Osteoblast (primary cell): ENCODE results near the gene FHDC1. TPM values are rescaled to one million over a fixed set of nuclear protein-coding genes. Genes with fewer than 3 reads are reported as not detected.

Experiments used
- DNase-seq: peaks from one replicate; pipeline ENCODE4 v3.0.0; 2011; ENCODE audit warnings: low spot score, mixed read lengths; ENCODE audit not compliant: insufficient read length; ENCODE audit errors: missing footprints
- H2AFZ ChIP-seq: 2 replicates; pipeline ENCODE4 v1.6.0; 2011; ENCODE audit warnings: mild to moderate bottlenecking, low read length
- H3K27ac ChIP-seq: 2 replicates; pipeline ENCODE4 v1.5.1; 2011; ENCODE audit warnings: mild to moderate bottlenecking, low read depth, low read length, moderate library complexity
- H3K27me3 ChIP-seq: 2 replicates; pipeline ENCODE4 v1.6.0; 2012; ENCODE audit warnings: mild to moderate bottlenecking, control low read depth, inconsistent platforms, low read length, moderate library complexity; ENCODE audit not compliant: insufficient read depth
- H3K36me3 ChIP-seq: 2 replicates; pipeline ENCODE4 v1.5.1; 2011; ENCODE audit warnings: mild to moderate bottlenecking, low read length, control low read depth, moderate library complexity; ENCODE audit not compliant: insufficient read depth
- H3K4me1 ChIP-seq: 2 replicates; pipeline ENCODE4 v1.5.1; 2011; ENCODE audit warnings: mild to moderate bottlenecking, low read length, control low read depth, moderate library complexity; ENCODE audit not compliant: insufficient read depth
- H3K4me2 ChIP-seq: 2 replicates; pipeline ENCODE4 v1.6.0; 2011; ENCODE audit warnings: mild to moderate bottlenecking, low read length; ENCODE audit not compliant: insufficient read depth
- H3K4me3 ChIP-seq: fragments of 200-600 bp; sonication (generic); 3 replicates; pipeline ENCODE4 v1.5.1; 2012; ENCODE audit warnings: mild to moderate bottlenecking, low read length, inconsistent platforms; ENCODE audit not compliant: insufficient read depth
- H3K79me2 ChIP-seq: 2 replicates; pipeline ENCODE4 v1.6.0; 2012; ENCODE audit warnings: mild to moderate bottlenecking, low read length, control low read depth, inconsistent platforms; ENCODE audit not compliant: insufficient read depth
- H3K9me3 ChIP-seq: 2 replicates; pipeline ENCODE4 v1.5.1; 2011; ENCODE audit warnings: low read depth, low read length, control low read depth
- H4K20me1 ChIP-seq: 2 replicates; pipeline ENCODE4 v1.6.0; 2012; ENCODE audit warnings: mild to moderate bottlenecking, low read length, control low read depth; ENCODE audit not compliant: insufficient read depth
- CTCF ChIP-seq: IDR thresholded peaks from 2 replicates; pipeline ENCODE4 v1.5.1; 2011; ENCODE audit warnings: mild to moderate bottlenecking, low read depth, low read length, moderate library complexity; ENCODE audit errors: extremely low read depth
- total RNA-seq: library from RNA; depleted of rRNA; stranded (reverse); fragments of >200 nt; gene quantifications from 2 replicates; pipeline ENCODE4 v1.2.3, GENCODE V29; 2012

The FHDC1 gene
- total RNA-seq, 1 donor = 0.36 TPM

GRCh38 chr4:152946446-152946845 lies 10.3 kb downstream of the FHDC1 start:
- no peak overlapping the region for H2AFZ ChIP-seq
- no peak for DNase-seq
- no peak overlapping the region for H3K4me3 ChIP-seq
- no peak overlapping the region for H3K4me2 ChIP-seq
- H3K36me3 ChIP-seq = no peaks in the 10 kb centered on the region
- no peaks in the 10 kb centered on the region for H3K79me2 ChIP-seq
- H3K27me3 ChIP-seq = peaks cover 35% of the 10 kb centered on the region
- H3K9me3 ChIP-seq = no peaks in the 10 kb centered on the region
- no peak for TF ChIP-seq CTCF
- H3K4me1 ChIP-seq = no peaks in the 10 kb centered on the region
- H4K20me1 ChIP-seq = no peaks in the 10 kb centered on the region
- no peak overlapping the region for H3K27ac ChIP-seq

GRCh38 chr4:152947311-152947710 lies 11.2 kb downstream of the FHDC1 start:
- Histone ChIP-seq H3K27ac (no peak overlapping the region), H3K79me2 (no peaks in the 10 kb centered on the region), H3K36me3 (no peaks in the 10 kb centered on the region), H3K9me3 (no peaks in the 10 kb centered on the region), H3K4me1 (no peaks in the 10 kb centered on the region), H2AFZ (no peak overlapping the region), H4K20me1 (no peaks in the 10 kb centered on the region), H3K27me3 (peaks cover 36% of the 10 kb centered on the region), H3K4me3 (no peak overlapping the region), H3K4me2 (no peak overlapping the region)
- no peak for DNase-seq
- TF ChIP-seq CTCF = no peak

GRCh38 chr4:152949930-152950329 lies 13.8 kb downstream of the FHDC1 start:
- Histone ChIP-seq H2AFZ (no peak overlapping the region), H3K79me2 (no peaks in the 10 kb centered on the region), H3K4me3 (no peak overlapping the region), H3K9me3 (no peaks in the 10 kb centered on the region), H4K20me1 (no peaks in the 10 kb centered on the region), H3K27me3 (peaks cover 36% of the 10 kb centered on the region), H3K36me3 (no peaks in the 10 kb centered on the region), H3K27ac (no peak overlapping the region), H3K4me1 (no peaks in the 10 kb centered on the region), H3K4me2 (no peak overlapping the region)
- no peak for TF ChIP-seq CTCF
- no peak for DNase-seq

GRCh38 chr4:152950402-152951274 lies 14.5 kb downstream of the FHDC1 start:
- TF ChIP-seq CTCF = no peak
- no peak overlapping the region for H3K27ac ChIP-seq
- DNase-seq = no peak
- no peaks in the 10 kb centered on the region for H3K4me1 ChIP-seq
- no peak overlapping the region for H3K4me3 ChIP-seq
- peaks cover 36% of the 10 kb centered on the region for H3K27me3 ChIP-seq
- no peaks in the 10 kb centered on the region for H3K79me2 ChIP-seq
- H2AFZ ChIP-seq = no peak overlapping the region
- H3K4me2 ChIP-seq = no peak overlapping the region
- no peaks in the 10 kb centered on the region for H3K36me3 ChIP-seq
- no peaks in the 10 kb centered on the region for H4K20me1 ChIP-seq
- H3K9me3 ChIP-seq = no peaks in the 10 kb centered on the region
